Uterus (tissue), 2 donors: ENCODE results near the gene AOAH.

Experiments
- POLR2A ChIP-seq, 2 donors: fragments of 450-650 bp; IDR thresholded peaks; one replicate each; pipeline ENCODE4 v1.6.1; 2016; ENCODE audit warnings: antibody characterized with exemption in 2 of 2, mild to moderate bottlenecking in 1 of 2, moderate library complexity in 1 of 2
- TF ChIP-seq, protein P1 (sequence below), 4 experiments: fragments of 200-600 bp in 2 of 4; fragments of 450-650 bp in 2 of 4; sonication (generic) in 2 of 4; IDR thresholded peaks; one replicate each; pipeline ENCODE4 v1.5.1; 2016 to 2019; ENCODE audit warnings: antibody characterized with exemption in 4 of 4, mild to moderate bottlenecking in 2 of 4, moderate library complexity in 1 of 4

GRCh38 chr7:36611703-36612102, 112.6 kb downstream of the AOAH start:
- TF ChIP-seq, protein P1, sequence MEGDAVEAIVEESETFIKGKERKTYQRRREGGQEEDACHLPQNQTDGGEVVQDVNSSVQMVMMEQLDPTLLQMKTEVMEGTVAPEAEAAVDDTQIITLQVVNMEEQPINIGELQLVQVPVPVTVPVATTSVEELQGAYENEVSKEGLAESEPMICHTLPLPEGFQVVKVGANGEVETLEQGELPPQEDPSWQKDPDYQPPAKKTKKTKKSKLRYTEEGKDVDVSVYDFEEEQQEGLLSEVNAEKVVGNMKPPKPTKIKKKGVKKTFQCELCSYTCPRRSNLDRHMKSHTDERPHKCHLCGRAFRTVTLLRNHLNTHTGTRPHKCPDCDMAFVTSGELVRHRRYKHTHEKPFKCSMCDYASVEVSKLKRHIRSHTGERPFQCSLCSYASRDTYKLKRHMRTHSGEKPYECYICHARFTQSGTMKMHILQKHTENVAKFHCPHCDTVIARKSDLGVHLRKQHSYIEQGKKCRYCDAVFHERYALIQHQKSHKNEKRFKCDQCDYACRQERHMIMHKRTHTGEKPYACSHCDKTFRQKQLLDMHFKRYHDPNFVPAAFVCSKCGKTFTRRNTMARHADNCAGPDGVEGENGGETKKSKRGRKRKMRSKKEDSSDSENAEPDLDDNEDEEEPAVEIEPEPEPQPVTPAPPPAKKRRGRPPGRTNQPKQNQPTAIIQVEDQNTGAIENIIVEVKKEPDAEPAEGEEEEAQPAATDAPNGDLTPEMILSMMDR (IDR thresholded peaks at IDR 0.05) = no peak
- TF ChIP-seq POLR2A (IDR thresholded peaks at IDR 0.05) = no peak
